Esophagus squamous epithelium (tissue), 4 donors: Measurements from ENCODE around the gene ITSN2.

ENCODE experiments used
- POLR2A ChIP-seq, 4 donors: fragments of 450-650 bp; IDR thresholded peaks; one replicate each; pipeline ENCODE4 v1.6.1; 2017; ENCODE audit warnings: antibody characterized with exemption in 4 of 4, mild to moderate bottlenecking in 4 of 4, moderate library complexity in 3 of 4
- TF ChIP-seq, protein P1 (sequence below), 6 experiments: fragments of 450-650 bp in 4 of 6; fragments of 200-600 bp in 2 of 6; sonication (generic) in 2 of 6; IDR thresholded peaks; one replicate each; pipeline ENCODE4 v1.5.1; 2016 to 2019; ENCODE audit warnings: antibody characterized with exemption in 6 of 6, mild to moderate bottlenecking in 4 of 6, moderate library complexity in 4 of 6

DNA sequence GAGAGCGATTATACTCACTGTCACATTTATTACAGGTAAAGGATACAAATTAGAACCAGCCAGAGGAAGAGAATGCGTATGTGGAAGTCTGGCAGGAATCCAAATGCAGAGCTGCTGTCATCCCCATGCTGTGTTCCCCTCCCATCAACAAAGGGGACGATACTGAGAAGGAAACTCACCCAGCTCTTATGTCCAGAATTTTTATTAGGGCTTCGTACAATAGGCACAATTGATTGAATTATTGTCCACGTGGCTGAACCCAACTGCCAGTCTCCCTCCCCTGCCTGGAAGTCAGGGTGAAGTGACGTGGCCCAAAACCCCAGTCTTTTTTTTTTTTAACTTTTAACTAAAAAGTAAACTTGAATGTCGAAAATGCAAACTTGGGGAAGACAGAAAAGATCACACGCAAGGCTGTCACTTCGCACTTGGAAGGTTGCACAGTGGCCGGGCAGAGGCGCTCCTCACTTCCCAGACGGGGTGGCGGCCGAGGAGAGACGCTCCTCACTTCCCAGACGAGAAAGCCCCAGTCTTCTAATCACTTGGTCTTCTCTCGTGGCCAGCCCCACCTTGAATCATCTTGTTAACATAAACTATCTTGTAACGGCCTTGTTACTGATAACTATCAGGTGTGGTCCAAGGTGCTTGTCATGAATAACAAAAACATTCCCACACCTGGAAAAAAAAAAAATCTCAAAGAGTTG is 40.0 kb upstream of the ITSN2 start:
- TF ChIP-seq, protein P1, sequence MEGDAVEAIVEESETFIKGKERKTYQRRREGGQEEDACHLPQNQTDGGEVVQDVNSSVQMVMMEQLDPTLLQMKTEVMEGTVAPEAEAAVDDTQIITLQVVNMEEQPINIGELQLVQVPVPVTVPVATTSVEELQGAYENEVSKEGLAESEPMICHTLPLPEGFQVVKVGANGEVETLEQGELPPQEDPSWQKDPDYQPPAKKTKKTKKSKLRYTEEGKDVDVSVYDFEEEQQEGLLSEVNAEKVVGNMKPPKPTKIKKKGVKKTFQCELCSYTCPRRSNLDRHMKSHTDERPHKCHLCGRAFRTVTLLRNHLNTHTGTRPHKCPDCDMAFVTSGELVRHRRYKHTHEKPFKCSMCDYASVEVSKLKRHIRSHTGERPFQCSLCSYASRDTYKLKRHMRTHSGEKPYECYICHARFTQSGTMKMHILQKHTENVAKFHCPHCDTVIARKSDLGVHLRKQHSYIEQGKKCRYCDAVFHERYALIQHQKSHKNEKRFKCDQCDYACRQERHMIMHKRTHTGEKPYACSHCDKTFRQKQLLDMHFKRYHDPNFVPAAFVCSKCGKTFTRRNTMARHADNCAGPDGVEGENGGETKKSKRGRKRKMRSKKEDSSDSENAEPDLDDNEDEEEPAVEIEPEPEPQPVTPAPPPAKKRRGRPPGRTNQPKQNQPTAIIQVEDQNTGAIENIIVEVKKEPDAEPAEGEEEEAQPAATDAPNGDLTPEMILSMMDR (IDR thresholded peaks at IDR 0.05), result no peak
- no peak for TF ChIP-seq POLR2A (IDR thresholded peaks at IDR 0.05)
